Sigmoid colon (tissue), 7 donors: ENCODE data around the gene MRC1. TPM values are rescaled to one million over a fixed set of nuclear protein-coding genes. Genes with fewer than 3 reads are reported as not detected.
A peak's percentile ranks its signal among the peaks of the same experiment; 100 is the strongest.

ENCODE experiments used
- DNase-seq: peaks from one replicate; pipeline ENCODE4 v3.0.0-alpha.2; 2019
- H3K27ac ChIP-seq, 4 donors: fragments of 200-600 bp; sonication (generic); one replicate each; pipeline ENCODE4 v1.5.1; 2016 to 2019; ENCODE audit warnings: mild to moderate bottlenecking in 1 of 4
- H3K27me3 ChIP-seq, 3 donors: fragments of 200-600 bp; sonication (generic); one replicate each; pipeline ENCODE4 v1.5.1; 2019; ENCODE audit warnings: mild to moderate bottlenecking in 1 of 3
- H3K36me3 ChIP-seq, 4 donors: fragments of 200-600 bp; sonication (generic); one replicate each; pipeline ENCODE4 v1.5.1; 2016 to 2019
- H3K4me1 ChIP-seq, 4 donors: fragments of 200-600 bp; sonication (generic); one replicate each; pipeline ENCODE4 v1.5.1; 2017 to 2019
- H3K4me3 ChIP-seq, 4 donors: fragments of 200-600 bp; sonication (generic); one replicate each; pipeline ENCODE4 v1.5.1; 2017 to 2019; ENCODE audit warnings: mild to moderate bottlenecking in 2 of 4, moderate library complexity in 1 of 4
- H3K9me3 ChIP-seq, 4 donors: fragments of 200-600 bp in 3 of 4; sonication (generic) in 3 of 4; one replicate each; pipeline versions ENCODE4 v1.5.1 to v1.6.1; 2013 to 2019
- CTCF ChIP-seq, 4 experiments: fragments of 450-650 bp in 3 of 4; fragments of 200-600 bp in 1 of 4; IDR thresholded peaks; one replicate each; pipeline ENCODE4 v1.5.1; 2016 to 2019; ENCODE audit warnings: antibody characterized with exemption in 4 of 4, mild to moderate bottlenecking in 3 of 4, moderate library complexity in 2 of 4
- EP300 ChIP-seq, 4 donors: sonication (generic); formaldehyde crosslinking; IDR thresholded peaks; one replicate each; pipeline ENCODE4 v1.6.1; 2017; ENCODE audit warnings: antibody characterized with exemption in 4 of 4
- POLR2A ChIP-seq, 2 donors: fragments of 450-650 bp; IDR thresholded peaks; one replicate each; pipeline ENCODE4 v1.6.1; 2016; ENCODE audit warnings: antibody characterized with exemption in 2 of 2, mild to moderate bottlenecking in 2 of 2, moderate library complexity in 2 of 2
- POLR2AphosphoS5 ChIP-seq, 4 donors: sonication (generic); formaldehyde crosslinking; IDR thresholded peaks; one replicate each; pipeline ENCODE4 v1.6.1; 2017; ENCODE audit warnings: antibody characterized with exemption in 4 of 4
- WGBS, 2 donors: extraction: QIAGEN DNeasy Blood & Tissue Kit; methylation state at CpG; one replicate each; pipeline ENCODE4 v1.1.7; 2013; 5-methylcytosine and 5-hydroxymethylcytosine counted together
- intact Hi-C: fragments of 100-400 bp; cut with DNase I; formaldehyde crosslinking; loops from one replicate; pipeline ENCODE4 v1.15.1; 2023
- polyA plus RNA-seq, 3 donors: library from polyadenylated mRNA; stranded (reverse); fragments of 200-250 nt; gene quantifications; one replicate each; pipeline ENCODE4 v1.2.3, GENCODE V29; 2013
- total RNA-seq, 4 donors: library from RNA; depleted of rRNA; stranded (reverse); fragments of >200 nt; gene quantifications; one replicate each; pipeline ENCODE4 v1.1.0, GENCODE V29; 2016
- donor health status: healthy with polysubstance abuse.
- donor health status: Bipolar disorder and iron deficiency.
- donor health status: healthy.

The MRC1 gene
- total and polyA plus RNA-seq, 7 donors, result 5.4 to 71.7 (median 28.0) TPM

GRCh38 chr10:17907641-17908040 lies 98.5 kb downstream of the MRC1 start:
- H3K4me1 ChIP-seq, result peaks cover 0 to 11% (median 1%) of the 10 kb centered on the region in 4 donors
- H3K27ac ChIP-seq, result no peak overlapping the region
- H3K9me3 ChIP-seq, result no peaks in the 10 kb centered on the region
- no peak for DNase-seq
- 90 to 92% methylated on average over 4 of the region's 4 CpGs for WGBS, 2 donors
- no peak overlapping the region for H3K4me3 ChIP-seq
- no peaks in the 10 kb centered on the region for H3K27me3 ChIP-seq
- no peaks in the 10 kb centered on the region for H3K36me3 ChIP-seq
- TF ChIP-seq POLR2A (IDR thresholded peaks at IDR 0.05) (no peak), EP300 (IDR thresholded peaks at IDR 0.05) (no peak), POLR2AphosphoS5 (IDR thresholded peaks at IDR 0.05) (no peak), CTCF (IDR thresholded peaks at IDR 0.05) (no peak)
- intact Hi-C loops, result loop anchor here (5.0 kb wide), 1 partner anchor 60 kb away; no protein-coding TSS in a partner anchor

DNA sequence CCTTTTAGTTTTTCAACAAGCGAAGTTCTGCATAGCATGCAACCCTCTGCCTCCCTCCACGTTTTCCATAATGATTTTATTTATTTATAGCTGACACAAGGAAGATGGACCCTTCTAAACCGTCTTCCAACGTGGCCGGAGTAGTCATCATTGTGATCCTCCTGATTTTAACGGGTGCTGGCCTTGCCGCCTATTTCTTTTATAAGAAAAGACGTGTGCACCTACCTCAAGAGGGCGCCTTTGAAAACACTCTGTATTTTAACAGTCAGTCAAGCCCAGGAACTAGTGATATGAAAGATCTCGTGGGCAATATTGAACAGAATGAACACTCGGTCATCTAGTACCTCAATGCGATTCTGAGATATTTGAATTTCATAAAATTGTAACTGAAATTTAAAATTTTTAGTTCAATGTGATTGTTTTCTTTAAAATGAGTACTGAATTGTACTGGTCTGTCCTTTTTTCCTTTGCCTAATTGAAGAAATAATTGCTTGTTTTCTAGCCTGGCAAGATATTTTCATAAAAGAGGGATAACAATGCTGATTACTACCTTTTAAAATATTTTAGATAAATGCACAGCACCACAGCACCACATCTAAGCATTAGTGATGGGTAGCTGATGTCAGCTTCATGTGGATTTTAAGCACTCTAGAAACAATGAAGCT lies 101.1 kb downstream of the MRC1 start:
- Histone ChIP-seq H3K27ac (no peak overlapping the region), H3K9me3 (no peaks in the 10 kb centered on the region), H3K4me1 (peaks cover 0 to 28% (median 20%) of the 10 kb centered on the region in 4 donors), H3K4me3 (no peak overlapping the region), H3K36me3 (no peaks in the 10 kb centered on the region), H3K27me3 (no peaks in the 10 kb centered on the region)
- WGBS, 2 donors, result 12 to 20% methylated on average over 12 of the region's 12 CpGs
- intact Hi-C loops, result loop anchor here (1.0 to 5.0 kb wide), 2 partner anchors 232 to 305 kb away; partner anchors contain the start of gene CACNB2
- TF ChIP-seq CTCF (IDR thresholded peaks at IDR 0.05), result peak in 3 of 4 experiments; percentile 57 to 68 (median 60)
- no peak for TF ChIP-seq POLR2AphosphoS5 (IDR thresholded peaks at IDR 0.05)
- TF ChIP-seq POLR2A (IDR thresholded peaks at IDR 0.05), result no peak
- TF ChIP-seq EP300 (IDR thresholded peaks at IDR 0.05), result no peak
- peak; percentile 76 for DNase-seq

DNA sequence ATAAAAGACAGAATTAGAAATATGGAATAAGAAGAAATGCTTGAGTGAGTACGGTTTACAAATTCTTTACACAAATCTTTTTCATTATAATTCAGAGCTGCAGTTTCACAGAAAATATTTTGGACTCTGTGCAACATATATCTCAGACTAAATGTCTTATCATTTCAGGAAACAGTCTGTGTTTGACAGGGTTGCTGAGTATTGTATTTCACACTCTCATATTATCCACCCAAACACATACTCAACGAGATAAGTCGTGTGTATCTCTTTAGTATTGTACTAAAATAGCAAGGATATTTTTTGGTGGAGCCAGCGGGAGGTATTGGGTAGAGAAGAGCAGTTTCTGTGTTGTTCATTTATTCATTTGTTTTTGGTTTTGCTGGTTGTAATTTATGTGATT lies 103.6 kb downstream of the MRC1 start:
- Histone ChIP-seq H3K27ac (peak overlapping the region in 1 of 4 donors; percentile 33), H3K36me3 (no peaks in the 10 kb centered on the region), H3K9me3 (no peaks in the 10 kb centered on the region), H3K4me1 (peaks cover 0 to 36% (median 23%) of the 10 kb centered on the region in 4 donors), H3K4me3 (no peak overlapping the region), H3K27me3 (no peaks in the 10 kb centered on the region)
- 55 to 61% methylated on average over 4 of the region's 4 CpGs for WGBS, 2 donors
- TF ChIP-seq CTCF (IDR thresholded peaks at IDR 0.05), result no peak
- TF ChIP-seq EP300 (IDR thresholded peaks at IDR 0.05), result no peak
- TF ChIP-seq POLR2AphosphoS5 (IDR thresholded peaks at IDR 0.05), result no peak
- TF ChIP-seq POLR2A (IDR thresholded peaks at IDR 0.05), result no peak
- intact Hi-C loops, result loop anchor here (5.0 kb wide), 1 partner anchor 230 kb away; the partner anchor contains the start of gene CACNB2
- no peak for DNase-seq

DNA sequence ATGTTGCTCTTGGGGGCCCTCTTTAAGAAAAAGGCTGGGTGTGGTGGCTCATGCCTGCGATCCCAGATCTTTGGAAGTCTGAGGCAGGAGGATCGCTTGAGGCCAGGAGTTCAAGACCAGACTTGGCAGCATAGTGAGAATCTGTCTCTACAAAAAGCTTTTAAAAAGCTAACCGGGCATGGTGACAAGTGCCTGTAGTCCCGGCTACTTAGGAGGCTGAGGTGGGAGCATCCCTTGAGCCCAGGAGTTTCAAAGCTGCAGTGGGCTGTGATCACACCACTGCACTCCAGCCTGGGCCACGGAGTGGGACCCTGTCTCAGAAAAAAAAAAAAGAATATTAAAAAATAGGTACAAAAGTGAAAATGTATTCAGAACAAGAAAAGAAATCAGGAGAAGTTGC lies 104.5 kb downstream of the MRC1 start:
- 84 to 87% methylated on average over 5 of the region's 5 CpGs for WGBS, 2 donors
- Histone ChIP-seq H3K4me1 (peaks cover 0 to 36% (median 23%) of the 10 kb centered on the region in 4 donors), H3K27ac (peak overlapping the region in 1 of 4 donors; percentile 33), H3K36me3 (no peaks in the 10 kb centered on the region), H3K27me3 (no peaks in the 10 kb centered on the region), H3K4me3 (no peak overlapping the region), H3K9me3 (no peaks in the 10 kb centered on the region)
- no peak for TF ChIP-seq CTCF (IDR thresholded peaks at IDR 0.05)
- TF ChIP-seq POLR2AphosphoS5 (IDR thresholded peaks at IDR 0.05), result no peak
- no peak for TF ChIP-seq POLR2A (IDR thresholded peaks at IDR 0.05)
- intact Hi-C loops, result loop anchor here (5.0 kb wide), 1 partner anchor 229 kb away; the partner anchor contains the start of gene CACNB2
- no peak for DNase-seq
